ENCODE measurements around the gene NEDD4L. TPM values are rescaled to one million over a fixed set of nuclear protein-coding genes. Genes with fewer than 3 reads are reported as not detected.
A peak's percentile ranks its signal among the peaks of the same experiment; 100 is the strongest.

NEDD4L gene
- total RNA-seq, 1 donor from 2014 or later = 41.4 TPM

DNA sequence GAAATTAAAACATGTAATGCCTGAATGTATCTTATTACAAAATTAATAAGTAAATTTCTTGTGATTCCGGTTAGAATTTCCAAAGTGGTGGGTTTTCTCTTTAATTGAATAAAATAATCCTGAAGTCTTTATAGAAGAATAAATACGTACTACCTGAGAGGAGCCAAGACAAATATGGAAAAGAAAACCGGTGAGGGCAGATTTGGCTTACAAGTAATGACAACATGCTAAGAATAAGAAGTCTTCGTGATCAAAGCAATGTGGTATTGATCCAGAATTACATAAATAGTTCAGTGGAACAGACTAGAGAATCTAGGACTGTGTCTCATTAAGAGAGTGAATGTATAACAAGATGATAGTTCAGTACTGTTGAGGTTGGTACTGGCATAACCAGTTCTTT lies 167.5 kb downstream of the NEDD4L start:
- Mint-ChIP-seq H3K4me3 (no peak overlapping the region), H3K36me3 (ENCODE audit: low read depth) (no peaks in the 10 kb centered on the region), H3K27ac (ENCODE audit: unreplicated experiment) (no peak overlapping the region), H3K9me3 (no peaks in the 10 kb centered on the region), H3K27me3 (ENCODE audit: low read depth) (no peaks in the 10 kb centered on the region), H3K4me1 (peaks cover 23% of the 10 kb centered on the region)
- no peak for DNase-seq (ENCODE audit: low read depth, low spot score)
- TF ChIP-seq CTCF (conservative IDR thresholded peaks at IDR 0.05) = no peak

- no peaks in the 10 kb centered on the region for H3K36me3 Mint-ChIP-seq (ENCODE audit: low read depth)
- no peak for DNase-seq (ENCODE audit: low read depth, low spot score)
- H3K4me3 Mint-ChIP-seq = no peak overlapping the region
- TF ChIP-seq CTCF (conservative IDR thresholded peaks at IDR 0.05) = no peak
- no peaks in the 10 kb centered on the region for H3K27me3 Mint-ChIP-seq (ENCODE audit: low read depth)
- no peaks in the 10 kb centered on the region for H3K9me3 Mint-ChIP-seq
- no peak overlapping the region for H3K27ac Mint-ChIP-seq (ENCODE audit: unreplicated experiment)
- H3K4me1 Mint-ChIP-seq = peaks cover 29% of the 10 kb centered on the region
Observed at GRCh38 chr18:58212274-58212673, 168.2 kb downstream of the NEDD4L start.

GRCh38 chr18:58213440-58213839 lies 169.4 kb downstream of the NEDD4L start:
- no peak for DNase-seq (ENCODE audit: low read depth, low spot score)
- Mint-ChIP-seq H3K4me1 (peaks cover 22% of the 10 kb centered on the region), H3K27ac (ENCODE audit: unreplicated experiment) (no peak overlapping the region), H3K27me3 (ENCODE audit: low read depth) (no peaks in the 10 kb centered on the region), H3K9me3 (no peaks in the 10 kb centered on the region), H3K36me3 (ENCODE audit: low read depth) (no peaks in the 10 kb centered on the region), H3K4me3 (no peak overlapping the region)
- no peak for TF ChIP-seq CTCF (conservative IDR thresholded peaks at IDR 0.05)

GRCh38 chr18:58215011-58215410 lies 171.0 kb downstream of the NEDD4L start:
- H3K27ac Mint-ChIP-seq (ENCODE audit: unreplicated experiment) = no peak overlapping the region
- H3K9me3 Mint-ChIP-seq = no peaks in the 10 kb centered on the region
- no peak overlapping the region for H3K4me3 Mint-ChIP-seq
- DNase-seq (ENCODE audit: low read depth, low spot score) = no peak
- H3K4me1 Mint-ChIP-seq = peaks cover 14% of the 10 kb centered on the region
- TF ChIP-seq CTCF (conservative IDR thresholded peaks at IDR 0.05) = no peak
- H3K27me3 Mint-ChIP-seq (ENCODE audit: low read depth) = no peaks in the 10 kb centered on the region
- H3K36me3 Mint-ChIP-seq (ENCODE audit: low read depth) = no peaks in the 10 kb centered on the region

- Mint-ChIP-seq H3K9me3 (no peaks in the 10 kb centered on the region), H3K4me1 (peaks cover 20% of the 10 kb centered on the region), H3K27ac (ENCODE audit: unreplicated experiment) (peak overlapping the region; percentile 29), H3K36me3 (ENCODE audit: low read depth) (no peaks in the 10 kb centered on the region), H3K27me3 (ENCODE audit: low read depth) (no peaks in the 10 kb centered on the region), H3K4me3 (no peak overlapping the region)
- no peak for DNase-seq (ENCODE audit: low read depth, low spot score)
- TF ChIP-seq CTCF (conservative IDR thresholded peaks at IDR 0.05) = no peak
Observed at GRCh38 chr18:58216071-58216481, 172.1 kb downstream of the NEDD4L start.

- peaks cover 30% of the 10 kb centered on the region for H3K4me1 Mint-ChIP-seq
- H3K27ac Mint-ChIP-seq (ENCODE audit: unreplicated experiment) = no peak overlapping the region
Observed at GRCh38 chr18:58217052-58217451, 173.0 kb downstream of the NEDD4L start.

More at GRCh38 chr18:58217052-58217451, 173.0 kb downstream of the NEDD4L start:
- Mint-ChIP-seq H3K9me3 (no peaks in the 10 kb centered on the region), H3K27me3 (ENCODE audit: low read depth) (no peaks in the 10 kb centered on the region), H3K4me3 (no peak overlapping the region), H3K36me3 (ENCODE audit: low read depth) (no peaks in the 10 kb centered on the region)
- no peak for DNase-seq (ENCODE audit: low read depth, low spot score)
- TF ChIP-seq CTCF (conservative IDR thresholded peaks at IDR 0.05) = no peak
